Calu3 (cell line): ENCODE data around the gene PRR7. TPM values are rescaled to one million over a fixed set of nuclear protein-coding genes. Genes with fewer than 3 reads are reported as not detected.
A peak's percentile ranks its signal among the peaks of the same experiment; 100 is the strongest.

Experiments
- BruUV-seq: library from RNA; stranded (reverse); fragments of 400-500 nt; replicated peaks from 2 replicates; lab custom pipeline; 2021; lab: Mats Ljungman, UMichigan
- CTCF ChIA-PET: fragments of 300-600 bp; sonication (Branson Sonifier 250); formaldehyde crosslinking; loops from one replicate; lab custom pipeline; 2022; ENCODE audit warnings: antibody characterized with exemption; lab: Charles Lee
- DNase-seq: peaks from one replicate; pipeline ENCODE4 v3.0.0; 2022
- H3K27ac Mint-ChIP-seq: one replicate; pipeline ENCODE4 v1.8.0; 2022; ENCODE audit warnings: mixed read lengths; ENCODE audit not compliant: unreplicated experiment
- H3K27me3 Mint-ChIP-seq: one replicate; pipeline ENCODE4 v1.8.0; 2022; ENCODE audit warnings: mixed read lengths; ENCODE audit not compliant: unreplicated experiment
- H3K36me3 Mint-ChIP-seq: one replicate; pipeline ENCODE4 v1.8.0; 2022; ENCODE audit warnings: mild to moderate bottlenecking, moderate library complexity, mixed read lengths; ENCODE audit not compliant: insufficient read depth, unreplicated experiment
- H3K4me1 Mint-ChIP-seq: one replicate; pipeline ENCODE4 v1.8.0; 2022; ENCODE audit warnings: mild to moderate bottlenecking, low read depth, mixed read lengths; ENCODE audit not compliant: unreplicated experiment
- H3K4me3 Mint-ChIP-seq: one replicate; pipeline ENCODE4 v1.8.0; 2022; ENCODE audit warnings: mild to moderate bottlenecking, low read depth, moderate library complexity, mixed read lengths; ENCODE audit not compliant: unreplicated experiment
- H3K9me3 Mint-ChIP-seq: one replicate; pipeline ENCODE4 v1.8.0; 2022; ENCODE audit warnings: low read depth, mixed read lengths; ENCODE audit not compliant: unreplicated experiment
- CTCF ChIP-seq: fragments of 200-600 bp; IDR thresholded peaks from one replicate; pipeline ENCODE4 v1.8.0; 2022; ENCODE audit warnings: antibody characterized with exemption; ENCODE audit not compliant: unreplicated experiment
- intact Hi-C: fragments of 100-400 bp; cut with micrococcal nuclease; formaldehyde crosslinking; loops from one replicate; pipeline ENCODE4 v1.10.0; 2022; ENCODE audit not compliant: unreplicated experiment
- total RNA-seq: library from RNA; stranded (reverse); gene quantifications from 2 replicates; pipeline ENCODE4 v1.2.3, GENCODE V29; 2022

The PRR7 gene
- total RNA-seq, 1 experiment from 2014 or later = 25.2 TPM

GRCh38 chr5:177472460-177473442 is 26.1 kb downstream of the PRR7 start:
- peak overlapping the region; percentile 76 for H3K4me3 Mint-ChIP-seq
- peak overlapping the region; percentile 18 for H3K27ac Mint-ChIP-seq
- CTCF ChIA-PET = interaction anchor here (1.1 to 2.4 kb wide), 6 partner anchors 15 to 71 kb away, joined by 4 to 11 read pairs (median 6); partner anchors contain the start of gene PDLIM7
- TF ChIP-seq CTCF = no peak
- DNase-seq = peak; percentile 63
- H3K4me1 Mint-ChIP-seq = peaks cover 27% of the 10 kb centered on the region
- H3K36me3 Mint-ChIP-seq = peaks cover 83% of the 10 kb centered on the region
- no peaks in the 10 kb centered on the region for H3K9me3 Mint-ChIP-seq
- intact Hi-C loops = no loop called here
- no peaks in the 10 kb centered on the region for H3K27me3 Mint-ChIP-seq
- BruUV-seq = no TSS peak

- no peaks in the 10 kb centered on the region for H3K27me3 Mint-ChIP-seq
- CTCF ChIA-PET = interaction anchor here (1.1 to 1.8 kb wide), 2 partner anchors 16 to 18 kb away, joined by 4 to 7 read pairs; no protein-coding TSS in a partner anchor
- peaks cover 35% of the 10 kb centered on the region for H3K4me1 Mint-ChIP-seq
These were observed 26.9 kb downstream of the PRR7 start, which contains the start of gene DBN1 for GRCh38 chr5:177473443-177474001. Gene DBN1 (minus strand): TSS chr5:177473634. CDS start chr5:177473521, 113 bp downstream.

GRCh38 chr5:177474002-177474476 is 27.4 kb downstream of the PRR7 start:
- H3K36me3 Mint-ChIP-seq = peaks cover 85% of the 10 kb centered on the region
- peak overlapping the region; percentile 76 for H3K4me3 Mint-ChIP-seq
- CTCF ChIA-PET = interaction anchor here (0.5 kb wide), 1 partner anchor 14 kb away, joined by 4 read pairs; no protein-coding TSS in a partner anchor
- H3K27ac Mint-ChIP-seq = peak overlapping the region; percentile 25
- no peak for TF ChIP-seq CTCF
- H3K9me3 Mint-ChIP-seq = no peaks in the 10 kb centered on the region
- H3K27me3 Mint-ChIP-seq = no peaks in the 10 kb centered on the region
- BruUV-seq = no TSS peak
- peaks cover 40% of the 10 kb centered on the region for H3K4me1 Mint-ChIP-seq
- no peak for DNase-seq
- intact Hi-C loops = no loop called here

More at GRCh38 chr5:177473443-177474001, 26.9 kb downstream of the PRR7 start, which contains the start of gene DBN1:
- peak within 1 kb of the TSS; percentile 76 for H3K4me3 Mint-ChIP-seq
- H3K36me3 Mint-ChIP-seq = peaks cover 85% of the 10 kb centered on the region
- H3K9me3 Mint-ChIP-seq = no peaks in the 10 kb centered on the region
- no TSS peak for BruUV-seq
- intact Hi-C loops = no loop called here
- no peak for TF ChIP-seq CTCF
- DNase-seq = peak; percentile 72
- peak within 1 kb of the TSS; percentile 25 for H3K27ac Mint-ChIP-seq

GRCh38 chr5:177474846-177475562 is 28.4 kb downstream of the PRR7 start:
- Mint-ChIP-seq H3K9me3 (no peaks in the 10 kb centered on the region), H3K36me3 (peaks cover 91% of the 10 kb centered on the region), H3K4me3 (peak overlapping the region; percentile 76), H3K27ac (peak overlapping the region; percentile 32), H3K4me1 (peaks cover 40% of the 10 kb centered on the region), H3K27me3 (no peaks in the 10 kb centered on the region)
- no peak for DNase-seq
- intact Hi-C loops = no loop called here
- CTCF ChIA-PET = interaction anchor here (0.5 to 1.2 kb wide), 3 partner anchors 13 to 85 kb away, joined by 3 to 4 read pairs (median 3); no protein-coding TSS in a partner anchor
- no TSS peak for BruUV-seq
- no peak for TF ChIP-seq CTCF
